Suprapubic skin (tissue), 4 donors: ENCODE data around the gene BRAT1.
"Not testable (repeated sequence)": the region's sequence is repeated elsewhere in the genome, so short reads cannot be mapped to it uniquely, and the experiment has no call there.

Source experiments
- EP300 ChIP-seq: sonication (generic); formaldehyde crosslinking; IDR thresholded peaks from one replicate; pipeline ENCODE4 v1.6.1; 2017; ENCODE audit warnings: antibody characterized with exemption
- POLR2A ChIP-seq, 2 donors: fragments of 450-650 bp; IDR thresholded peaks; one replicate each; pipeline ENCODE4 v1.6.1; 2017; ENCODE audit warnings: antibody characterized with exemption in 2 of 2, mild to moderate bottlenecking in 2 of 2, moderate library complexity in 2 of 2
- POLR2AphosphoS5 ChIP-seq, 3 donors: sonication (generic); formaldehyde crosslinking; IDR thresholded peaks; one replicate each; pipeline ENCODE4 v1.6.1; 2017; ENCODE audit warnings: antibody characterized with exemption in 3 of 3
- TF ChIP-seq, protein P1 (sequence below), 2 donors: fragments of 200-600 bp in 1 of 2; fragments of 450-650 bp in 1 of 2; sonication (generic) in 1 of 2; IDR thresholded peaks; one replicate each; pipeline ENCODE4 v1.5.1; 2016 to 2019; ENCODE audit warnings: antibody characterized with exemption in 2 of 2, mild to moderate bottlenecking in 1 of 2, moderate library complexity in 1 of 2

DNA sequence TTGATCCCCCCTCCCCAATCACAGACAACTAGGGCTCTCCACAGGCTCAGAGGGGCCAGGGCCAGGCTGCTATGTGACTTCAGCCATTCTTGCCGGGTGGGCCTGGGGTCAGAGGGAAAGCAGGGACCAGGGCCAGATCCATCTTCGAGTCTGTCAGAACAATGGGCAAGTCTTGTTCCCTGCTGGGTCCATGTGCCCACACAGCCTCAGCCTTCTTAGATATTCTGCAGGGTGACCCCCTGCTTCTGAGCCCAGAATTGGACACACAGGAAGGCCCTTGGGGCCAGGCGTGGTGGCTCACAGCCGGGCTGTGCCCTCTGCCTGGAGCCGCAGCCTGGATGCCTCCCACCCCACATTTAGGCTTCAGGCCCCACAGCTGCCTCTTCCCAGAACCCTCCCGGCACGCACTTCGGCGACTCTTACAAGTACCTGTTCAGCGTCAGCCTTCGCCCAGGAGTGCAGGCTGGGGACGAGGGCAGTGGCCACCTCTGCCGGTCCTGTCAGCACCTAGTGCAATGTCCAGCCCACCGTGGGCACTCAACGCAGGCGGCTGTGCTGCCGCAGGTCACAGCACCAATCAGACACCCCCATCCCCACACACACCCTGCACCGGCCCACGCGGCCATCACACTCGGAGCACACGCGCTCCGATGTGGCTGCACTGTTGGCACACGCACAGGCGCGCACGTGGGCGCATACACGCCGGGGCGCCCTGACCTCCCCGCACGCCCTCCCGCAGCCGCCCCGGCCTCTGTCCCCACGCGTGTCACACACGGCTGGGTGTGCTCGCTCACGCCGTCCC is 24.1 kb downstream of the BRAT1 start:
- TF ChIP-seq, protein P1, sequence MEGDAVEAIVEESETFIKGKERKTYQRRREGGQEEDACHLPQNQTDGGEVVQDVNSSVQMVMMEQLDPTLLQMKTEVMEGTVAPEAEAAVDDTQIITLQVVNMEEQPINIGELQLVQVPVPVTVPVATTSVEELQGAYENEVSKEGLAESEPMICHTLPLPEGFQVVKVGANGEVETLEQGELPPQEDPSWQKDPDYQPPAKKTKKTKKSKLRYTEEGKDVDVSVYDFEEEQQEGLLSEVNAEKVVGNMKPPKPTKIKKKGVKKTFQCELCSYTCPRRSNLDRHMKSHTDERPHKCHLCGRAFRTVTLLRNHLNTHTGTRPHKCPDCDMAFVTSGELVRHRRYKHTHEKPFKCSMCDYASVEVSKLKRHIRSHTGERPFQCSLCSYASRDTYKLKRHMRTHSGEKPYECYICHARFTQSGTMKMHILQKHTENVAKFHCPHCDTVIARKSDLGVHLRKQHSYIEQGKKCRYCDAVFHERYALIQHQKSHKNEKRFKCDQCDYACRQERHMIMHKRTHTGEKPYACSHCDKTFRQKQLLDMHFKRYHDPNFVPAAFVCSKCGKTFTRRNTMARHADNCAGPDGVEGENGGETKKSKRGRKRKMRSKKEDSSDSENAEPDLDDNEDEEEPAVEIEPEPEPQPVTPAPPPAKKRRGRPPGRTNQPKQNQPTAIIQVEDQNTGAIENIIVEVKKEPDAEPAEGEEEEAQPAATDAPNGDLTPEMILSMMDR (IDR thresholded peaks at IDR 0.05), result not testable (repeated sequence)
- TF ChIP-seq POLR2A (IDR thresholded peaks at IDR 0.05); EP300; POLR2AphosphoS5 (IDR thresholded peaks at IDR 0.05): not testable (repeated sequence)
